OCI-LY7 (cell line): Measurements from ENCODE around the gene FAR1. TPM values are rescaled to one million over a fixed set of nuclear protein-coding genes. Genes with fewer than 3 reads are reported as not detected.

Experiments
- BruUV-seq: library from RNA; stranded (reverse); fragments of 400-500 nt; replicated peaks from 2 replicates; lab custom pipeline; 2021; lab: Mats Ljungman, UMichigan
- CTCF ChIA-PET: fragments of 300-600 bp; sonication (Branson Sonifier 250); formaldehyde crosslinking; loops from one replicate; lab custom pipeline; 2022; ENCODE audit warnings: antibody characterized with exemption; ENCODE audit not compliant: unreplicated experiment; lab: Charles Lee
- POLR2A ChIA-PET: fragments of 300-600 bp; sonication (Branson Sonifier 250); formaldehyde crosslinking; loops from one replicate; lab custom pipeline; 2022; ENCODE audit warnings: antibody characterized with exemption; lab: Charles Lee
- DNase-seq: peaks from one replicate; pipeline ENCODE4 v3.0.0-alpha.2; 2015; ENCODE audit warnings: low spot score
- H2AFZ ChIP-seq: fragments of 200-600 bp; sonication (generic), shearing (Covaris generic); 2 replicates; pipeline ENCODE4 v1.6.1; 2014; ENCODE audit warnings: mild to moderate bottlenecking, antibody characterized with exemption, low read length, moderate library complexity
- H3K27ac ChIP-seq: fragments of 200-600 bp; sonication (generic); 2 replicates; pipeline ENCODE4 v1.5.1; 2014; ENCODE audit warnings: mixed run types, low read depth, mild to moderate bottlenecking, moderate library complexity, low read length, inconsistent platforms; ENCODE audit not compliant: poor library complexity, severe bottlenecking
- H3K36me3 ChIP-seq: fragments of 200-600 bp; sonication (generic); 2 replicates; pipeline ENCODE4 v1.6.1; 2014; ENCODE audit warnings: mild to moderate bottlenecking, antibody characterized with exemption, low read length, moderate library complexity, mixed read lengths; ENCODE audit not compliant: insufficient read depth
- H3K4me1 ChIP-seq: fragments of 200-600 bp; sonication (generic); 2 replicates; pipeline ENCODE4 v1.5.1; 2014; ENCODE audit warnings: mild to moderate bottlenecking, low read length; ENCODE audit not compliant: insufficient read depth, poor library complexity, severe bottlenecking
- H3K4me2 ChIP-seq: fragments of 200-600 bp; sonication (generic); 2 replicates; pipeline ENCODE4 v1.6.1; 2014; ENCODE audit warnings: mild to moderate bottlenecking, low read length
- H3K4me3 ChIP-seq: fragments of 200-600 bp; sonication (generic); 2 replicates; pipeline ENCODE4 v1.5.1; 2014; ENCODE audit warnings: mild to moderate bottlenecking, low read depth, low read length; ENCODE audit not compliant: poor library complexity, severe bottlenecking
- H3K79me2 ChIP-seq: fragments of 200-600 bp; sonication (generic); 2 replicates; pipeline ENCODE4 v1.6.1; 2016; ENCODE audit warnings: low read depth, mild to moderate bottlenecking, low read length, moderate library complexity, mixed read lengths; ENCODE audit not compliant: insufficient read depth
- H3K9me2 ChIP-seq: fragments of 200-600 bp; sonication (generic); 2 replicates; pipeline ENCODE4 v1.6.1; 2016; ENCODE audit warnings: mild to moderate bottlenecking, low read length, mixed read lengths; ENCODE audit not compliant: insufficient read depth
- H3K9me3 ChIP-seq: fragments of 200-600 bp; sonication (generic); 2 replicates; pipeline ENCODE4 v1.6.1; 2014; ENCODE audit warnings: mild to moderate bottlenecking, mixed run types, low read length, mixed read lengths
- H4K20me1 ChIP-seq: fragments of 200-600 bp; sonication (generic); 2 replicates; pipeline ENCODE4 v1.6.1; 2014; ENCODE audit warnings: mild to moderate bottlenecking, antibody characterized with exemption, low read length, moderate library complexity, mixed read lengths; ENCODE audit not compliant: insufficient read depth
- CTCF ChIP-seq: fragments of 200-600 bp; sonication (generic); conservative IDR thresholded peaks from 2 replicates; pipeline ENCODE4 v1.5.1; 2014; ENCODE audit warnings: mild to moderate bottlenecking, antibody characterized with exemption, low read length, moderate library complexity, mixed read lengths
- EZH2phosphoT487 ChIP-seq: fragments of 200-600 bp; sonication (generic); IDR thresholded peaks from 2 replicates; pipeline ENCODE4 v1.6.1; 2018; ENCODE audit warnings: low read depth, borderline replicate concordance, mild to moderate bottlenecking, mixed run types, antibody characterized with exemption, low read length, moderate library complexity, mixed read lengths
- intact Hi-C: fragments of 100-400 bp; cut with micrococcal nuclease; formaldehyde crosslinking; loops from one replicate; pipeline ENCODE4 v1.10.0; 2022; ENCODE audit not compliant: unreplicated experiment
- total RNA-seq, 2 experiments: library from RNA; depleted of rRNA in 1 of 2; stranded (reverse); fragments of >200 nt in 1 of 2; shearing (Covaris generic) in 1 of 2; gene quantifications; 2 replicates each; pipeline ENCODE4 v1.2.3, GENCODE V29; 2014 to 2022

The FAR1 gene
- total RNA-seq, 2 experiments from 2014 or later, result 52.1 to 87.7 TPM

- Histone ChIP-seq H3K4me2 (no peak overlapping the region), H3K27ac (no peak overlapping the region), H2AFZ (peak overlapping the region; percentile 76), H4K20me1 (no peaks in the 10 kb centered on the region), H3K4me3 (no peak overlapping the region), H3K79me2 (no peaks in the 10 kb centered on the region), H3K9me2 (no peaks in the 10 kb centered on the region), H3K4me1 (peaks cover 32% of the 10 kb centered on the region), H3K36me3 (no peaks in the 10 kb centered on the region; the same call in 1 of the 2 replicates), H3K9me3 (no peaks in the 10 kb centered on the region)
- ChIA-PET CTCF (interaction anchor here (0.7 to 1.2 kb wide), 5 partner anchors 75 to 472 kb away, joined by 3 to 8 read pairs (median 4); no protein-coding TSS in a partner anchor), POLR2A (interaction anchor here (0.6 to 1.8 kb wide), 9 partner anchors 12 to 472 kb away, joined by 3 to 5 read pairs (median 4); no protein-coding TSS in a partner anchor)
- BruUV-seq, result no TSS peak
- peak; percentile 87 for DNase-seq
- intact Hi-C loops, result loop anchor here (1.0 to 2.0 kb wide), 4 partner anchors 85 to 473 kb away; no protein-coding TSS in a partner anchor
- peak; percentile 95 for TF ChIP-seq CTCF
- TF ChIP-seq EZH2phosphoT487, result no peak
Observed at GRCh38 chr11:13776134-13776815, 107.8 kb downstream of the FAR1 start.

- Histone ChIP-seq H3K4me2 (no peak overlapping the region), H4K20me1 (no peaks in the 10 kb centered on the region), H3K4me1 (peaks cover 27% of the 10 kb centered on the region), H3K27ac (no peak overlapping the region), H3K4me3 (no peak overlapping the region), H2AFZ (no peak overlapping the region; the same call in 1 of the 2 replicates), H3K79me2 (no peaks in the 10 kb centered on the region), H3K9me3 (no peaks in the 10 kb centered on the region), H3K36me3 (no peaks in the 10 kb centered on the region; the same call in 1 of the 2 replicates), H3K9me2 (no peaks in the 10 kb centered on the region)
- CTCF ChIA-PET, result no interaction called here
- BruUV-seq, result no TSS peak
- TF ChIP-seq CTCF, result no peak
- intact Hi-C loops, result loop anchor here (2.0 kb wide), 1 partner anchor 83 kb away; no protein-coding TSS in a partner anchor
- POLR2A ChIA-PET, result interaction anchor here (0.6 to 1.8 kb wide), 4 partner anchors 33 to 467 kb away, joined by 3 to 4 read pairs (median 4); no protein-coding TSS in a partner anchor
- no peak for DNase-seq
Observed at GRCh38 chr11:13777341-13777985, 109.0 kb downstream of the FAR1 start.
